SU-DHL-6 (cell line): Measurements from ENCODE around the gene MTMR2.

ENCODE experiments used
- H2AFZ ChIP-seq: fragments of 200-600 bp; sonication (generic); 2 replicates; pipeline ENCODE4 v1.6.1; 2014; ENCODE audit warnings: low read depth, mild to moderate bottlenecking, moderate library complexity, mixed read lengths, antibody characterized with exemption, low read length; ENCODE audit not compliant: severe bottlenecking
- H3F3A ChIP-seq: fragments of 200-600 bp; shearing (Covaris generic); 2 replicates; pipeline ENCODE4 v1.6.0; 2016; ENCODE audit warnings: antibody characterized with exemption, mild to moderate bottlenecking; ENCODE audit not compliant: insufficient read depth
- H3K27ac ChIP-seq: fragments of 200-600 bp; sonication (generic); 2 replicates; pipeline ENCODE4 v1.5.1; 2016; ENCODE audit warnings: low read depth, mild to moderate bottlenecking, low read length, moderate library complexity, mixed read lengths
- H3K27me3 ChIP-seq: fragments of 200-600 bp; sonication (generic), shearing (Covaris generic); 2 replicates; pipeline ENCODE4 v1.6.0; 2014; ENCODE audit warnings: mild to moderate bottlenecking, low read length
- H3K36me3 ChIP-seq: fragments of 200-600 bp; sonication (generic); 2 replicates; pipeline ENCODE4 v1.6.1; 2014; ENCODE audit warnings: mild to moderate bottlenecking, low read length, mixed read lengths
- H3K4me2 ChIP-seq: fragments of 300-600, 200-600 bp; shearing (Covaris generic), sonication (generic); 2 replicates; pipeline ENCODE4 v1.6.0; 2014; ENCODE audit warnings: low read length, low read depth, mild to moderate bottlenecking; ENCODE audit not compliant: poor library complexity, severe bottlenecking
- H3K4me3 ChIP-seq: fragments of 200-600 bp; sonication (generic); 2 replicates; pipeline ENCODE4 v1.5.1; 2014; ENCODE audit warnings: antibody characterized with exemption, low read length, mild to moderate bottlenecking, mixed read lengths; ENCODE audit not compliant: insufficient read depth, poor library complexity, severe bottlenecking
- H3K79me2 ChIP-seq: fragments of 200-600 bp; sonication (generic); 2 replicates; pipeline ENCODE4 v1.6.1; 2014; ENCODE audit warnings: mild to moderate bottlenecking, low read length, moderate library complexity; ENCODE audit not compliant: insufficient read depth
- H3K9ac ChIP-seq: fragments of 200-600 bp; sonication (generic); 2 replicates; pipeline ENCODE4 v1.7.0; 2014; ENCODE audit warnings: mild to moderate bottlenecking, low read length
- H3K9me2 ChIP-seq: fragments of 200-600 bp; sonication (generic); replicated peaks from 2 replicates; pipeline ENCODE4 v1.6.1; 2014; ENCODE audit warnings: low read length; ENCODE audit not compliant: insufficient read depth
- H3K9me3 ChIP-seq: fragments of 200-600 bp; sonication (generic); 2 replicates; pipeline ENCODE4 v1.6.1; 2014; ENCODE audit warnings: low read length, mixed read lengths; ENCODE audit not compliant: insufficient read depth
- H4K20me1 ChIP-seq: fragments of 200-600 bp; sonication (generic); 2 replicates; pipeline ENCODE4 v1.6.1; 2014; ENCODE audit warnings: low read depth, mild to moderate bottlenecking, antibody characterized with exemption, low read length, moderate library complexity, mixed read lengths
- EZH2phosphoT487 ChIP-seq: fragments of 200-600 bp; sonication (generic), shearing (Covaris generic); conservative IDR thresholded peaks from 2 replicates; pipeline ENCODE4 v1.6.1; 2018; ENCODE audit warnings: mild to moderate bottlenecking, antibody characterized with exemption, low read length, moderate library complexity, mixed read lengths
- TF ChIP-seq, protein P1 (sequence below): fragments of 200-600 bp; sonication (generic); IDR thresholded peaks from one replicate; pipeline ENCODE4 v1.5.1; 2017; ENCODE audit warnings: antibody characterized with exemption, mild to moderate bottlenecking, low read length, moderate library complexity; ENCODE audit not compliant: insufficient read depth, poor library complexity, severe bottlenecking

The MTMR2 gene

DNA sequence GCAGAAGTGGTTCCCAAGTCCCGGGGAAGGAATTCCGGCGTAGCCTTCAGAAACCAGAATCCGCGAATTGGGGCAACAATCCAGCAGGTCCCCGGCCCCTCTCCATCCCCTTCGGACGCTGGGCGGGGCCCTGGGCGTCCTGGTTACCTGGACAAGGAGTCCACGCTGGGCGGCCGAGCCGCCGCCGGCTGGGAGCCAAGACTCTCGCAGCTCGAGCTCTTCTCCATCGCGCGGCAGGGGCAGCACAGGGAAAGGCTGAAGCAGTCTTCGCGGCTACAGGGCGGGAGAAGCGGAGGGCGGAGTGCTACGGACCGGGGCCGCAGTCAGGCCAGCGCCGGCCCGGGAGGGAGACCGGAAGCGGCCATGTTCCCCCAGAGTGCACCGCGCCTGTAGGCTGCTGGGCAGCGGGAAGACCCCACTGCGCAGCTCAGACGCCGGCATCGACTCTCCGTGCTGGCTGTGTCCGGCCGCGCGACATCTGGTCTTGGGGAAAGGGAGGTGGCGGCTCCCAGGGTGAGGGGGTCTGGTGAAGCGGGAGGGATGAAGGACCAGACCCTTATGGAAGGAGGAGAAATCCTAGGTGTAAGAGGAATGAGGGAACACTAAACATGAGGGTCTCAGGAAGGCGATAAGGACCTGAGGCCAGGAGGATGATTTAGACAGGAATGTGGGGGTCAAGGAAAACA, at the start of gene MTMR2:
Gene MTMR2, minus strand, starts transcription at position 380 of the 686 bp plus-strand sequence. Its CDS starts 153 bp downstream, at position 227.
- Histone ChIP-seq H3K27ac (peak within 1 kb of the TSS; percentile 62), H3K27me3 (no peaks in the 10 kb centered on the region), H3K9ac (peak within 1 kb of the TSS; percentile 86), H3K79me2 (peaks cover 50% of the 10 kb centered on the region), H3K4me3 (peak within 1 kb of the TSS; percentile 96), H3F3A (peaks cover 30% of the 10 kb centered on the region), H4K20me1 (no peaks in the 10 kb centered on the region), H3K36me3 (no peaks in the 10 kb centered on the region), H2AFZ (peak within 1 kb of the TSS; percentile 98), H3K4me2 (peak within 1 kb of the TSS; percentile 99), H3K9me3 (no peaks in the 10 kb centered on the region), H3K9me2 (no peaks in the 10 kb centered on the region)
- no peak for TF ChIP-seq EZH2phosphoT487
- TF ChIP-seq, protein P1, sequence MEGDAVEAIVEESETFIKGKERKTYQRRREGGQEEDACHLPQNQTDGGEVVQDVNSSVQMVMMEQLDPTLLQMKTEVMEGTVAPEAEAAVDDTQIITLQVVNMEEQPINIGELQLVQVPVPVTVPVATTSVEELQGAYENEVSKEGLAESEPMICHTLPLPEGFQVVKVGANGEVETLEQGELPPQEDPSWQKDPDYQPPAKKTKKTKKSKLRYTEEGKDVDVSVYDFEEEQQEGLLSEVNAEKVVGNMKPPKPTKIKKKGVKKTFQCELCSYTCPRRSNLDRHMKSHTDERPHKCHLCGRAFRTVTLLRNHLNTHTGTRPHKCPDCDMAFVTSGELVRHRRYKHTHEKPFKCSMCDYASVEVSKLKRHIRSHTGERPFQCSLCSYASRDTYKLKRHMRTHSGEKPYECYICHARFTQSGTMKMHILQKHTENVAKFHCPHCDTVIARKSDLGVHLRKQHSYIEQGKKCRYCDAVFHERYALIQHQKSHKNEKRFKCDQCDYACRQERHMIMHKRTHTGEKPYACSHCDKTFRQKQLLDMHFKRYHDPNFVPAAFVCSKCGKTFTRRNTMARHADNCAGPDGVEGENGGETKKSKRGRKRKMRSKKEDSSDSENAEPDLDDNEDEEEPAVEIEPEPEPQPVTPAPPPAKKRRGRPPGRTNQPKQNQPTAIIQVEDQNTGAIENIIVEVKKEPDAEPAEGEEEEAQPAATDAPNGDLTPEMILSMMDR: no peak

DNA sequence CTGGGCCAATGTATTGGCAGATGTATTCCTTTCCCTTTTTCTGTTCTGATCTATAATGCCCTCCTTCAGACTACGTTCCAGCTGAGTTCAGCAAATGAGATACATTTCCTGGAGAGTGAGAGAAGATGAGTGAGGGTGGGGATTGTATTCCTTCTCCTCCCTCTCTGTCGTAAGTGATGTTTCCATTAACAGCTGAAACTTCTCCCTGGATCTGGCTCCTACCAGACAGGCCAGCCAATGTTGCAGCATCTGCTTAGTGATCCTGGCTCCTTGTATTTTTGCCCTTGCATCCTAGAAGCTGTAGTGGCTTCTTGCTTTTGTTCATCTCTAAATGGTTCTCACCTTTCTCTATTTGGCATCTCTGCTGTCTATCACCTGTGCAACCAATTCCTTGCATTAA, 48.2 kb upstream of the MTMR2 start:
- no peak overlapping the region for H3K9ac ChIP-seq
- H2AFZ ChIP-seq: no peak overlapping the region
- H3K9me3 ChIP-seq: no peaks in the 10 kb centered on the region
- TF ChIP-seq, protein P1: no peak
- TF ChIP-seq EZH2phosphoT487: no peak
- no peaks in the 10 kb centered on the region for H3K79me2 ChIP-seq
- H4K20me1 ChIP-seq: no peaks in the 10 kb centered on the region
- H3K4me3 ChIP-seq: no peak overlapping the region
- no peak overlapping the region for H3K27ac ChIP-seq
- no peaks in the 10 kb centered on the region for H3F3A ChIP-seq
- H3K4me2 ChIP-seq: no peak overlapping the region
- no peaks in the 10 kb centered on the region for H3K27me3 ChIP-seq
- no peaks in the 10 kb centered on the region for H3K9me2 ChIP-seq
- no peaks in the 10 kb centered on the region for H3K36me3 ChIP-seq

DNA sequence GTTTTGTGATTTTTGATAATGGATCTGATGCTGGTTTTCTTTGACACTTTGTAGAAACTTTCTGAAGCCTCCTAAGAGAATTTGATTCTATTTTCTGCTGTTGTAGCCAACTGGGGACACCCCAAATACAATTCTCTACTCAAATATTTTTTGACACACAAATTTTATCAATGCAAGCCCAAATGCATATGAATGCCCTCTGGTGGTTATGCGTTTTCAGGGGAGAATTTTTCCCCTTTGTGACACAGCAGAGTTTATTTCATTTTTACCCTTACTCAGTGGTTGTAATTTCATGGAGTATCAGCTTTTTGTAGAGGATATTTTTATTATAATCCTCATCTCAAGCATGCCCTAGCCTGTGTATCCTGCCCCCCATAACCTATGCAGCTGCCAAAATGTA, 44.7 kb upstream of the MTMR2 start:
- Histone ChIP-seq H3K36me3 (no peaks in the 10 kb centered on the region), H3F3A (no peaks in the 10 kb centered on the region), H3K4me3 (no peak overlapping the region), H3K27me3 (no peaks in the 10 kb centered on the region), H3K9me3 (no peaks in the 10 kb centered on the region), H3K4me2 (no peak overlapping the region), H3K9ac (no peak overlapping the region), H3K27ac (no peak overlapping the region), H3K9me2 (no peaks in the 10 kb centered on the region), H4K20me1 (no peaks in the 10 kb centered on the region), H3K79me2 (no peaks in the 10 kb centered on the region), H2AFZ (no peak overlapping the region)
- TF ChIP-seq, protein P1: peak; percentile 23
- no peak for TF ChIP-seq EZH2phosphoT487
